Measurements from ENCODE around the gene ETFBKMT.

DNA sequence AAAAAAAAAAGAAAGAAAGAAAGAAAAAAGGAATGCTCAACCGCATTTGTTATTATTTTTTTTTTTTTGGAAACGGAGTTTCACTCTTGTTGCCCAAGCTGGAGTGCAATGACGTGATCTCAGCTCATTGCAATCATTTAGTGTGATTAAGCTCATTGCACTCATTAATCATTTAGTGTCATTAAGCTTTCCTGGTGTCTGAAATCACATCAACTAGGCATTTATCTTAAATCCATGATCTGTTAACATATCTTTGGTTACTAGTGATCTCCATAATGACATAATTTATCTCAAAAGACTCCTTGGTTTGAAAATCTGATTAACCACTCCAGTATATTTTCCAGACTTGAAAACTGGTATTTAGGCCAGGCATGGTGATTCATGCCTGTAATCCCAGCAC, 26.3 kb downstream of the ETFBKMT start:
- TF ChIP-seq, protein P1, sequence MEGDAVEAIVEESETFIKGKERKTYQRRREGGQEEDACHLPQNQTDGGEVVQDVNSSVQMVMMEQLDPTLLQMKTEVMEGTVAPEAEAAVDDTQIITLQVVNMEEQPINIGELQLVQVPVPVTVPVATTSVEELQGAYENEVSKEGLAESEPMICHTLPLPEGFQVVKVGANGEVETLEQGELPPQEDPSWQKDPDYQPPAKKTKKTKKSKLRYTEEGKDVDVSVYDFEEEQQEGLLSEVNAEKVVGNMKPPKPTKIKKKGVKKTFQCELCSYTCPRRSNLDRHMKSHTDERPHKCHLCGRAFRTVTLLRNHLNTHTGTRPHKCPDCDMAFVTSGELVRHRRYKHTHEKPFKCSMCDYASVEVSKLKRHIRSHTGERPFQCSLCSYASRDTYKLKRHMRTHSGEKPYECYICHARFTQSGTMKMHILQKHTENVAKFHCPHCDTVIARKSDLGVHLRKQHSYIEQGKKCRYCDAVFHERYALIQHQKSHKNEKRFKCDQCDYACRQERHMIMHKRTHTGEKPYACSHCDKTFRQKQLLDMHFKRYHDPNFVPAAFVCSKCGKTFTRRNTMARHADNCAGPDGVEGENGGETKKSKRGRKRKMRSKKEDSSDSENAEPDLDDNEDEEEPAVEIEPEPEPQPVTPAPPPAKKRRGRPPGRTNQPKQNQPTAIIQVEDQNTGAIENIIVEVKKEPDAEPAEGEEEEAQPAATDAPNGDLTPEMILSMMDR (IDR thresholded peaks at IDR 0.05; ENCODE audit: borderline replicate concordance, extremely low read depth, low read length, poor library complexity, severe bottlenecking): no peak
- TF ChIP-seq EZH2 (IDR thresholded peaks at IDR 0.05; ENCODE audit: borderline replicate concordance, low read depth, low read length, severe bottlenecking): no peak

Measured in DND-41 (cell line).